Measurements from ENCODE around the gene CNIH2.

DNA sequence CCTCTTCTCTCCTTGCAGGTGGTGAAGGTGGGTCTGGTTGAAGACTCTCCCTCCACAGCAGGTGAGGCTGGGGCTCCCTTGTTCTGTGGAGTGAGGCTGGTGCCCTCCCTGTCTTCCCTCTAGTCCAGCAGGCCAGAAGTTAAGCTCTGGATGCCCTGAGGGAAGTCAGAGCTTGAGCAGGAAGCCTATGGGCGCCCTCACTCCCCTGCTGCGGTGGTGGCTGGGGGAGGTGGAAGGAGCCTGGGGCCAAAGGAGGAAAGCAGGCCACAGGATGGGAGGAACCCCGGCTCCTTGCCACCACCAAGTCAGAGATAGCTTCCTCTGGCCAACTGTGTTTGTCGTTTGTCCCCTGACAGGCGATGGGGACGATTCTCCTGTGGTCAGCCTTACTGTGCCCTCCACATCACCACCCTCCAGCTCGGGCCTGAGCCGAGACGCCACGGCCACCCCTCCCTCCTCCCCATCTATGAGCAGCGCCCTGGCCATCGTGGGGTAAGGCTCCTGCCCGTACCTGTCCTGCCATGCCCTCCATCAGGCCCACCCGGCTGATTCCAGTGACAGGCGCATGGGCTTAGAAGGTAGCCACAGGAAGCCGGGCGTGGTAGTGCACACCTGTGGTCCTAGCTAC, 39.1 kb upstream of the CNIH2 start:
- TF ChIP-seq ZBTB33 (CRISPR knock-in tag; IDR thresholded peaks at IDR 0.05) (no peak), HSF4 (CRISPR knock-in tag; IDR thresholded peaks at IDR 0.05; ENCODE audit: borderline replicate concordance) (no peak), FOXO4 (CRISPR knock-in tag; IDR thresholded peaks at IDR 0.05) (no peak), CHAMP1 (IDR thresholded peaks at IDR 0.05) (no peak), BRCA1 (IDR thresholded peaks at IDR 0.05) (no peak), BRCA1 (CRISPR knock-in tag; IDR thresholded peaks at IDR 0.05) (no peak), FOXP4 (CRISPR knock-in tag; IDR thresholded peaks at IDR 0.05; ENCODE audit: borderline replicate concordance) (no peak), TGIF2 (CRISPR knock-in tag; IDR thresholded peaks at IDR 0.05) (no peak), ZNF140 (CRISPR knock-in tag; IDR thresholded peaks at IDR 0.05) (no peak)
- TF ChIP-seq, protein P1, sequence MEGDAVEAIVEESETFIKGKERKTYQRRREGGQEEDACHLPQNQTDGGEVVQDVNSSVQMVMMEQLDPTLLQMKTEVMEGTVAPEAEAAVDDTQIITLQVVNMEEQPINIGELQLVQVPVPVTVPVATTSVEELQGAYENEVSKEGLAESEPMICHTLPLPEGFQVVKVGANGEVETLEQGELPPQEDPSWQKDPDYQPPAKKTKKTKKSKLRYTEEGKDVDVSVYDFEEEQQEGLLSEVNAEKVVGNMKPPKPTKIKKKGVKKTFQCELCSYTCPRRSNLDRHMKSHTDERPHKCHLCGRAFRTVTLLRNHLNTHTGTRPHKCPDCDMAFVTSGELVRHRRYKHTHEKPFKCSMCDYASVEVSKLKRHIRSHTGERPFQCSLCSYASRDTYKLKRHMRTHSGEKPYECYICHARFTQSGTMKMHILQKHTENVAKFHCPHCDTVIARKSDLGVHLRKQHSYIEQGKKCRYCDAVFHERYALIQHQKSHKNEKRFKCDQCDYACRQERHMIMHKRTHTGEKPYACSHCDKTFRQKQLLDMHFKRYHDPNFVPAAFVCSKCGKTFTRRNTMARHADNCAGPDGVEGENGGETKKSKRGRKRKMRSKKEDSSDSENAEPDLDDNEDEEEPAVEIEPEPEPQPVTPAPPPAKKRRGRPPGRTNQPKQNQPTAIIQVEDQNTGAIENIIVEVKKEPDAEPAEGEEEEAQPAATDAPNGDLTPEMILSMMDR (IDR thresholded peaks at IDR 0.05 in 2 of 3, conservative IDR thresholded peaks at IDR 0.05 in 1 of 3; ENCODE audit: insufficient read depth in 2 of 3, low read depth in 1 of 3, low read length in 3 of 3), result no peak
- TF ChIP-seq, protein P2, sequence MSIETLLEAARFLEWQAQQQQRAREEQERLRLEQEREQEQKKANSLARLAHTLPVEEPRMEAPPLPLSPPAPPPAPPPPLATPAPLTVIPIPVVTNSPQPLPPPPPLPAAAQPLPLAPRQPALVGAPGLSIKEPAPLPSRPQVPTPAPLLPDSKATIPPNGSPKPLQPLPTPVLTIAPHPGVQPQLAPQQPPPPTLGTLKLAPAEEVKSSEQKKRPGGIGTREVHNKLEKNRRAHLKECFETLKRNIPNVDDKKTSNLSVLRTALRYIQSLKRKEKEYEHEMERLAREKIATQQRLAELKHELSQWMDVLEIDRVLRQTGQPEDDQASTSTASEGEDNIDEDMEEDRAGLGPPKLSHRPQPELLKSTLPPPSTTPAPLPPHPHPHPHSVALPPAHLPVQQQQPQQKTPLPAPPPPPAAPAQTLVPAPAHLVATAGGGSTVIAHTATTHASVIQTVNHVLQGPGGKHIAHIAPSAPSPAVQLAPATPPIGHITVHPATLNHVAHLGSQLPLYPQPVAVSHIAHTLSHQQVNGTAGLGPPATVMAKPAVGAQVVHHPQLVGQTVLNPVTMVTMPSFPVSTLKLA (conservative IDR thresholded peaks at IDR 0.05), result no peak
- TF ChIP-seq, protein P3, sequence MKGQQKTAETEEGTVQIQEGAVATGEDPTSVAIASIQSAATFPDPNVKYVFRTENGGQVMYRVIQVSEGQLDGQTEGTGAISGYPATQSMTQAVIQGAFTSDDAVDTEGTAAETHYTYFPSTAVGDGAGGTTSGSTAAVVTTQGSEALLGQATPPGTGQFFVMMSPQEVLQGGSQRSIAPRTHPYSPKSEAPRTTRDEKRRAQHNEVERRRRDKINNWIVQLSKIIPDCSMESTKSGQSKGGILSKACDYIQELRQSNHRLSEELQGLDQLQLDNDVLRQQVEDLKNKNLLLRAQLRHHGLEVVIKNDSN (CRISPR knock-in tag; IDR thresholded peaks at IDR 0.05), result no peak

All from K562 (cell line).